Germinal center (tissue), 1 donor: ENCODE measurements around the gene MSI2.

Experiments used
- DNase-seq: peaks from one replicate; pipeline ENCODE4 v3.0.0; 2012; ENCODE audit warnings: mixed read lengths, low spot score

The MSI2 gene

GRCh38 chr17:57599271-57600045 lies 343.1 kb downstream of the MSI2 start:
- DNase-seq = no peak

GRCh38 chr17:57600074-57600473 lies 343.8 kb downstream of the MSI2 start:
- no peak for DNase-seq

- DNase-seq = no peak
Measured at GRCh38 chr17:57601143-57601735, 344.9 kb downstream of the MSI2 start.

GRCh38 chr17:57602896-57603295 lies 346.6 kb downstream of the MSI2 start:
- no peak for DNase-seq

GRCh38 chr17:57603546-57603945 lies 347.2 kb downstream of the MSI2 start:
- no peak for DNase-seq

GRCh38 chr17:57603978-57604377 lies 347.7 kb downstream of the MSI2 start:
- peak; percentile 32 for DNase-seq

GRCh38 chr17:57604771-57605674 lies 348.7 kb downstream of the MSI2 start:
- DNase-seq = no peak

- DNase-seq = no peak
Measured at GRCh38 chr17:57605675-57606105, 349.4 kb downstream of the MSI2 start.

GRCh38 chr17:57606111-57606875 lies 350.0 kb downstream of the MSI2 start:
- no peak for DNase-seq

GRCh38 chr17:57607553-57608120 lies 351.3 kb downstream of the MSI2 start:
- DNase-seq = no peak

GRCh38 chr17:57608369-57609124 lies 352.2 kb downstream of the MSI2 start:
- DNase-seq = no peak

GRCh38 chr17:57609125-57609877 lies 353.0 kb downstream of the MSI2 start:
- no peak for DNase-seq

GRCh38 chr17:57609878-57610270 lies 353.6 kb downstream of the MSI2 start:
- no peak for DNase-seq

- DNase-seq = no peak
Measured at GRCh38 chr17:57612202-57613071, 356.1 kb downstream of the MSI2 start.

- DNase-seq = no peak
Measured at GRCh38 chr17:57614742-57615141, 358.4 kb downstream of the MSI2 start.

GRCh38 chr17:57615836-57616757 lies 359.8 kb downstream of the MSI2 start:
- no peak for DNase-seq

- no peak for DNase-seq
Measured at GRCh38 chr17:57617218-57617617, 360.9 kb downstream of the MSI2 start.
